IMR-90 (cell line): ENCODE measurements around the gene LDLRAD4.

ENCODE experiments used
- CEBPB ChIP-seq: IDR thresholded peaks from 2 replicates; pipeline ENCODE4 v1.6.1; 2012; ENCODE audit warnings: low read depth, low read length, improper control_type of control experiment
- CHD1 ChIP-seq: IDR thresholded peaks from 2 replicates; pipeline ENCODE4 v1.6.1; 2012; ENCODE audit warnings: low read depth, low read length, improper control_type of control experiment
- CTCF ChIP-seq: conservative IDR thresholded peaks from 2 replicates; pipeline ENCODE4 v1.5.1; 2012; ENCODE audit warnings: mild to moderate bottlenecking, low read depth, low read length, improper control_type of control experiment
- ELK1 ChIP-seq: fragments of 150-350 bp; IDR thresholded peaks from 2 replicates; pipeline ENCODE4 v1.6.1; 2016; ENCODE audit warnings: low read depth, mild to moderate bottlenecking, low read length, moderate library complexity, borderline replicate concordance
- MAFK ChIP-seq: IDR thresholded peaks from 2 replicates; pipeline ENCODE4 v1.6.1; 2012; ENCODE audit warnings: low read depth, low read length, improper control_type of control experiment
- MXI1 ChIP-seq: IDR thresholded peaks from 2 replicates; pipeline ENCODE4 v1.6.1; 2012; ENCODE audit warnings: low read depth, mild to moderate bottlenecking, low read length, moderate library complexity, borderline replicate concordance
- POLR2A ChIP-seq: IDR thresholded peaks from 2 replicates; pipeline ENCODE4 v1.6.1; 2012; ENCODE audit warnings: mild to moderate bottlenecking, low read depth, low read length
- RCOR1 ChIP-seq: IDR thresholded peaks from 2 replicates; pipeline ENCODE4 v1.6.1; 2012; ENCODE audit warnings: mild to moderate bottlenecking, low read length, improper control_type of control experiment; ENCODE audit not compliant: insufficient replicate concordance
- SMC3 ChIP-seq: fragments of 150-350 bp; IDR thresholded peaks from 2 replicates; pipeline ENCODE4 v1.6.1; 2016; ENCODE audit warnings: low read depth, mild to moderate bottlenecking, antibody characterized with exemption, low read length, moderate library complexity
- USF2 ChIP-seq: fragments of 150-350 bp; IDR thresholded peaks from 2 replicates; pipeline ENCODE4 v1.6.1; 2017; ENCODE audit warnings: mild to moderate bottlenecking, antibody characterized with exemption, low read length, low read depth

GRCh38 chr18:13546638-13547037 lies 328.1 kb downstream of the LDLRAD4 start:
- TF ChIP-seq USF2 (no peak), POLR2A (no peak), CTCF (no peak), MXI1 (no peak), CHD1 (no peak), SMC3 (no peak), CEBPB (no peak), ELK1 (no peak), RCOR1 (no peak), MAFK (no peak)
